Measurements from ENCODE around the gene KCNQ1. TPM values are rescaled to one million over a fixed set of nuclear protein-coding genes. Genes with fewer than 3 reads are reported as not detected.

Gene KCNQ1
- total RNA-seq, 3 donors from 2014 or later = 3.6 to 6.2 (median 5.1) TPM

DNA sequence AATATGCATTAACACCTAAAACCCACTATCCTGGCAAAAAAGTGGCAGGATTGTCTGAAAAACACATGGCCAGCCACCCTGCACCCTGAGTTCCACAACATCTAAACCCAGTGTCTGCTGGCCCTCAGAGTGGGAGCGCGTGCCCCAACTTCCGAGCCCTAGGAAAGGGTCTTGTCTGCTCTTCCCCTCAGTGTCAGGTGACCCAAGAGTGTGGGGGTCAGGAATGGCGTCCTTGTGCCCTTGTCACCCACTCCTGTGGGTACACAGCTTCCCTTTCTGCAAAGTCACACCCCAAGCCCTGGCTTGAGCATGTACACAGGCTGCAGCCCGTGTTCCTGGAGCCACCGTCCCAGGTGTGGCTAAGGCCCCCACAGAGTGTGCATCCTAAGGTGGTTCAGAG, 373.2 kb downstream of the KCNQ1 start:
- Histone ChIP-seq H3K36me3 (no peaks in the 10 kb centered on the region), H3K27ac (no peak overlapping the region), H3K27me3 (no peaks in the 10 kb centered on the region), H3K4me1 (peaks cover 6 to 9% of the 10 kb centered on the region in 2 donors), H3K9me3 (peaks cover 7 to 17% of the 10 kb centered on the region in 2 donors), H3K4me3 (no peak overlapping the region)
- no peak for DNase-seq (ENCODE audit: low spot score in 2 of 2)
- intact Hi-C loops (cut with DNase I; ENCODE audit: low total_unique reads) = no loop called here
- TF ChIP-seq POLR2A (IDR thresholded peaks at IDR 0.05) (no peak), POLR2AphosphoS5 (IDR thresholded peaks at IDR 0.05) (no peak)
- TF ChIP-seq, protein P1, sequence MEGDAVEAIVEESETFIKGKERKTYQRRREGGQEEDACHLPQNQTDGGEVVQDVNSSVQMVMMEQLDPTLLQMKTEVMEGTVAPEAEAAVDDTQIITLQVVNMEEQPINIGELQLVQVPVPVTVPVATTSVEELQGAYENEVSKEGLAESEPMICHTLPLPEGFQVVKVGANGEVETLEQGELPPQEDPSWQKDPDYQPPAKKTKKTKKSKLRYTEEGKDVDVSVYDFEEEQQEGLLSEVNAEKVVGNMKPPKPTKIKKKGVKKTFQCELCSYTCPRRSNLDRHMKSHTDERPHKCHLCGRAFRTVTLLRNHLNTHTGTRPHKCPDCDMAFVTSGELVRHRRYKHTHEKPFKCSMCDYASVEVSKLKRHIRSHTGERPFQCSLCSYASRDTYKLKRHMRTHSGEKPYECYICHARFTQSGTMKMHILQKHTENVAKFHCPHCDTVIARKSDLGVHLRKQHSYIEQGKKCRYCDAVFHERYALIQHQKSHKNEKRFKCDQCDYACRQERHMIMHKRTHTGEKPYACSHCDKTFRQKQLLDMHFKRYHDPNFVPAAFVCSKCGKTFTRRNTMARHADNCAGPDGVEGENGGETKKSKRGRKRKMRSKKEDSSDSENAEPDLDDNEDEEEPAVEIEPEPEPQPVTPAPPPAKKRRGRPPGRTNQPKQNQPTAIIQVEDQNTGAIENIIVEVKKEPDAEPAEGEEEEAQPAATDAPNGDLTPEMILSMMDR (IDR thresholded peaks at IDR 0.05) = no peak

DNA sequence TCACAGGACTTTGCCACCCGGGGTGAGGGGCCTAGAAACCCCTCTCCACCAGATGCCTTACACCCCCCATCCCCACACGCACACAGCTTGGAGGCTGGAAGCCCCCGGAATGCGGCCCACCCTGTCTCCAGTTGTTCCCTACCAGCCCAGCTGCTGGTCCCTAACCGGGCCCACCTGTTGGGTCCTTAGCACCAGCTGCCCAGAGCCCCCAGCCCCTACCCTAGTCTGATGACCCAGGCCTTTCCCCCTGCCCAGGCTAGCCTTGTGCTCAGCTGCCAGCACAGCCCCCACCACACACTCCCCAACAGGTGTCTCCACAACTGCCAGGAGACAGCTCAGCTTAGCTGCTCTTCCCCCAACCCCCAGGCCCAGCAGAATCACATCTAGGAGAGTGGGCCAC, 373.7 kb downstream of the KCNQ1 start:
- no peak for DNase-seq (ENCODE audit: low spot score in 2 of 2)
- Histone ChIP-seq H3K9me3 (peaks cover 7 to 17% of the 10 kb centered on the region in 2 donors), H3K27me3 (no peaks in the 10 kb centered on the region), H3K27ac (no peak overlapping the region), H3K4me3 (no peak overlapping the region), H3K4me1 (peaks cover 6 to 8% of the 10 kb centered on the region in 2 donors), H3K36me3 (no peaks in the 10 kb centered on the region)
- TF ChIP-seq POLR2A (IDR thresholded peaks at IDR 0.05) (no peak), POLR2AphosphoS5 (IDR thresholded peaks at IDR 0.05) (no peak)
- TF ChIP-seq, protein P1 (IDR thresholded peaks at IDR 0.05) = no peak
- intact Hi-C loops (cut with DNase I; ENCODE audit: low total_unique reads) = no loop called here

DNA sequence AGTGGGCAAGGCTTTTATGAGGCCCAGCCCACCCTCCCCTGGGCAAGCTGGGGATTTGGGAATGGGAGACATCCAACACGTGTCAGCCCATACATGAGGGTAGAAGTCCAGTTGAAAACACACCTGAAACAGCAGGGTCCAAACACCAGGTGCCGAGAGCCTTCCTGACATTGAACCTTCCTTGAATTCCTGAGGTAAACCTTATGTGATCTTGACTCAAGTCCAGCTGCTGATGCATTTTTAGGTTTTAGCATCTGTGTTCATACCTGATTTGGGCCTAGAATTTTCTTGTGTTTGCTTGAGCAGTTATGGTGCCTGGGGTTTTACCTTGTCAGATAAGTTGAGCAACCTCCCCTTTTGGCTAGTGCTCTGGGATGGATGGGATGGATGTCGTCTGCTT, 374.5 kb downstream of the KCNQ1 start:
- Histone ChIP-seq H3K36me3 (no peaks in the 10 kb centered on the region), H3K4me1 (peaks cover 6 to 8% of the 10 kb centered on the region in 2 donors), H3K9me3 (peaks cover 7 to 17% of the 10 kb centered on the region in 2 donors), H3K4me3 (no peak overlapping the region), H3K27ac (no peak overlapping the region), H3K27me3 (no peaks in the 10 kb centered on the region)
- TF ChIP-seq POLR2AphosphoS5 (IDR thresholded peaks at IDR 0.05) (no peak), POLR2A (IDR thresholded peaks at IDR 0.05) (no peak)
- TF ChIP-seq, protein P1 (IDR thresholded peaks at IDR 0.05) = no peak
- no peak for DNase-seq (ENCODE audit: low spot score in 2 of 2)
- intact Hi-C loops (cut with DNase I; ENCODE audit: low total_unique reads) = no loop called here

DNA sequence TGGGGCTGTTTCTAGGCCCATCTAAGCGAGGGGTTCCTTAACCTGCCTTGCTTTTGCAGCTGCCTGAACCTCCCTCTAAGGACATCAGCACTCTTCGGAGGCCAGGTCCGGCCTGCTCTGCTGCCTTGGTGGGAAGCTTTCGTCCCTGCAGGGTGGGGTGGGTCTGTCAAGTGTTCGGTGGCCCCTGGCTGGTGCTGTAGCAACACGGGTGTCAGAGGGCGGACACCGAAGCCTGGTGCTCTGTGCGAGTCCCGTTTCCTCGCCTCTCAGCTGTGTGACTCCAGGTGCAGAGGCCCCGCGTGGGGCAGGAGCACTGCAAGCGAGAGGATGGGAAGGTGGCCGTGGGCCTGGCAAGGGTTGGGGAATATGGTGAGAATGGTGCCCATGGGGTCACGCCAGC, 376.2 kb downstream of the KCNQ1 start:
- intact Hi-C loops (cut with DNase I; ENCODE audit: low total_unique reads) = no loop called here
- TF ChIP-seq, protein P1 (IDR thresholded peaks at IDR 0.05) = no peak
- TF ChIP-seq POLR2AphosphoS5 (IDR thresholded peaks at IDR 0.05) (no peak), POLR2A (IDR thresholded peaks at IDR 0.05) (no peak)
- Histone ChIP-seq H3K9me3 (peaks cover 7 to 14% of the 10 kb centered on the region in 2 donors), H3K27me3 (no peaks in the 10 kb centered on the region), H3K4me1 (peaks cover 12 to 20% of the 10 kb centered on the region in 2 donors), H3K4me3 (no peak overlapping the region), H3K36me3 (no peaks in the 10 kb centered on the region), H3K27ac (no peak overlapping the region)
- DNase-seq (ENCODE audit: low spot score in 2 of 2) = no peak

DNA sequence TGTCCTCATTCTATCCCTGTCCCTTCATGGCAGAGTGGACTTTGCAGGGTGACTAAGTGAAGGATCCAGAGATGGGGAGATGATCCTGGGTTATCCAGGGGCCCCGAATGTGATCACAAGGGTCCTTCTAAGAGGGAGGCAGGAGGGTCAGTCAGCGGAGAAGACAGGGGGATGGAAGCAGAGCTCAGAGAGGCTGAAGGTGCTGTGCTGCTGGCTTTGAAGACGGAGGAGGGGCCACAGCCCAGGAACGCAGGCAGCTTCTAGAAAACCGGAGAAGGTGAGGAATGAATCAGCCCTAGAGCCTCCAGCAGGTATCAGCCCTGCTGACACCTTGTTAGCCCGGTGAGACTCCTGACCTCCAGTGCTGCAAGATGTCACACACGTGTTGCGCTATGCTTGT, 377.1 kb downstream of the KCNQ1 start:
- Histone ChIP-seq H3K27ac (no peak overlapping the region), H3K4me3 (no peak overlapping the region), H3K9me3 (peaks cover 7 to 10% of the 10 kb centered on the region in 2 donors), H3K27me3 (no peaks in the 10 kb centered on the region), H3K4me1 (peaks cover 20 to 22% of the 10 kb centered on the region in 2 donors), H3K36me3 (no peaks in the 10 kb centered on the region)
- TF ChIP-seq POLR2AphosphoS5 (IDR thresholded peaks at IDR 0.05) (no peak), POLR2A (IDR thresholded peaks at IDR 0.05) (no peak)
- TF ChIP-seq, protein P1 (IDR thresholded peaks at IDR 0.05) = no peak
- intact Hi-C loops (cut with DNase I; ENCODE audit: low total_unique reads) = no loop called here
- DNase-seq (ENCODE audit: low spot score in 2 of 2) = no peak
